Fibroblast of lung (primary cell): ENCODE data around the gene IRF7. TPM values are rescaled to one million over a fixed set of nuclear protein-coding genes. Genes with fewer than 3 reads are reported as not detected.
"Not testable (repeated sequence)": the region's sequence is repeated elsewhere in the genome, so short reads cannot be mapped to it uniquely, and the experiment has no call there.

Source experiments
- DNase-seq, 2 donors: peaks; one replicate each; pipeline versions ENCODE4 v3.0.0 to v3.0.0-alpha.2; 2010; ENCODE audit warnings: low read depth in 2 of 2
- H2AFZ ChIP-seq: 2 replicates; pipeline ENCODE4 v1.5.1; 2012; ENCODE audit warnings: low read length, control low read depth, inconsistent platforms
- H3K27ac ChIP-seq: 2 replicates; pipeline ENCODE4 v1.5.1; 2011; ENCODE audit warnings: low read length, control low read depth; ENCODE audit not compliant: insufficient read depth
- H3K27me3 ChIP-seq: 2 replicates; pipeline ENCODE4 v1.5.1; 2011; ENCODE audit warnings: mild to moderate bottlenecking, low read length; ENCODE audit not compliant: control insufficient read depth, insufficient read depth
- H3K36me3 ChIP-seq: 2 replicates; pipeline ENCODE4 v1.5.1; 2011; ENCODE audit warnings: low read length; ENCODE audit not compliant: control insufficient read depth, insufficient read depth
- H3K4me1 ChIP-seq: 2 replicates; pipeline ENCODE4 v1.5.1; 2011; ENCODE audit warnings: low read length; ENCODE audit not compliant: control insufficient read depth, insufficient read depth; ENCODE audit errors: extremely low read depth
- H3K4me2 ChIP-seq: 2 replicates; pipeline ENCODE4 v1.5.1; 2011; ENCODE audit warnings: low read length, control low read depth; ENCODE audit not compliant: insufficient read depth; ENCODE audit errors: extremely low read depth
- H3K4me3 ChIP-seq, 4 experiments: fragments of 200-600 bp in 1 of 4; sonication (generic) in 1 of 4; replicated peaks in 1 of 4; 2 replicates each; pipeline ENCODE4 v1.5.1; 2011 to 2016; ENCODE audit warnings: low read length in 4 of 4, low read depth in 3 of 4, mild to moderate bottlenecking in 3 of 4, control low read depth in 2 of 4, inconsistent platforms in 1 of 4, mixed read lengths in 1 of 4; ENCODE audit not compliant: insufficient read depth in 1 of 4; ENCODE audit errors: control extremely low read depth in 1 of 4
- H3K79me2 ChIP-seq: 2 replicates; pipeline ENCODE4 v1.5.1; 2012; ENCODE audit warnings: mild to moderate bottlenecking, low read length, inconsistent platforms; ENCODE audit not compliant: control insufficient read depth, insufficient read depth
- H3K9ac ChIP-seq: 2 replicates; pipeline ENCODE4 v1.5.1; 2011; ENCODE audit warnings: mild to moderate bottlenecking, low read length, control low read depth; ENCODE audit not compliant: insufficient read depth
- H3K9me3 ChIP-seq: 2 replicates; pipeline ENCODE4 v1.5.1; 2012; ENCODE audit warnings: low read depth, low read length; ENCODE audit not compliant: control insufficient read depth, insufficient read depth
- H4K20me1 ChIP-seq: 2 replicates; pipeline ENCODE4 v1.5.1; 2011; ENCODE audit warnings: low read length; ENCODE audit not compliant: control insufficient read depth, insufficient read depth; ENCODE audit errors: extremely low read depth
- CTCF ChIP-seq, 2 donors: IDR thresholded peaks in 1 of 2; conservative IDR thresholded peaks in 1 of 2; 1 replicate in 1 of 2; 2 replicates in 1 of 2; pipeline ENCODE4 v1.5.1; 2011 to 2012; ENCODE audit warnings: low read length in 2 of 2, control low read depth in 1 of 2, inconsistent platforms in 1 of 2, low read depth in 1 of 2, mild to moderate bottlenecking in 1 of 2
- EZH2 ChIP-seq: IDR thresholded peaks from 2 replicates; pipeline ENCODE4 v1.5.1; 2012; ENCODE audit warnings: low read length, control low read depth, mild to moderate bottlenecking; ENCODE audit errors: missing control alignments
- polyA plus RNA-seq, 2 donors: library from polyadenylated mRNA; depleted of rRNA in 1 of 2; stranded (reverse) in 1 of 2; unstranded in 1 of 2; fragments of >200 nt; gene quantifications; 2 replicates each; pipeline ENCODE4 v1.2.1, GENCODE V29; 2011 to 2012; ENCODE audit warnings: missing spikeins in 1 of 2
- total RNA-seq: library from RNA; depleted of rRNA; stranded (reverse); fragments of >200 nt; gene quantifications from 2 replicates; pipeline ENCODE4 v1.2.1, GENCODE V29; 2014

The IRF7 gene
- total and polyA plus RNA-seq, 2 donors (not counting 1 experiment from before 2014, with no cell fraction given), result 1.6 to 9.1 TPM

- H3K4me2 ChIP-seq, result no peak overlapping the region
- no peak overlapping the region for H3K9ac ChIP-seq
- H3K27ac ChIP-seq, result no peak overlapping the region
Measured at GRCh38 chr11:655036-655726, 39.4 kb upstream of the IRF7 start.

GRCh38 chr11:654444-654843 is 38.7 kb upstream of the IRF7 start:
- not testable (repeated sequence) for H3K79me2 ChIP-seq, DNase-seq, H3K9me3 ChIP-seq, H3K4me2 ChIP-seq, H3K4me1 ChIP-seq, H3K27ac ChIP-seq, H3K36me3 ChIP-seq, H3K27me3 ChIP-seq, H2AFZ ChIP-seq, H4K20me1 ChIP-seq, H3K9ac ChIP-seq, H3K4me3 ChIP-seq

More at GRCh38 chr11:655036-655726, 39.4 kb upstream of the IRF7 start:
- Histone ChIP-seq H3K79me2 (no peaks in the 10 kb centered on the region), H2AFZ (no peak overlapping the region), H3K36me3 (peaks cover 6% of the 10 kb centered on the region), H3K9me3 (no peaks in the 10 kb centered on the region), H3K4me1 (no peaks in the 10 kb centered on the region), H3K4me3 (no peak overlapping the region), H3K27me3 (no peaks in the 10 kb centered on the region), H4K20me1 (no peaks in the 10 kb centered on the region)
- no peak for TF ChIP-seq CTCF (conservative IDR thresholded peaks at IDR 0.05 in 1 of 2, IDR thresholded peaks at IDR 0.05 in 1 of 2; ENCODE audit: low read depth in 1 of 2, low read length in 2 of 2)
- TF ChIP-seq EZH2, result no peak
- no peak for DNase-seq

GRCh38 chr11:653837-654236 is 38.1 kb upstream of the IRF7 start:
- no peaks in the 10 kb centered on the region for H3K27me3 ChIP-seq
- TF ChIP-seq EZH2, result no peak
- no peak overlapping the region for H3K4me3 ChIP-seq
- no peak for DNase-seq
- peaks cover 5% of the 10 kb centered on the region for H3K36me3 ChIP-seq
- no peaks in the 10 kb centered on the region for H3K4me1 ChIP-seq
- no peak overlapping the region for H2AFZ ChIP-seq
- no peaks in the 10 kb centered on the region for H3K9me3 ChIP-seq
- no peak overlapping the region for H3K9ac ChIP-seq
- H3K4me2 ChIP-seq, result no peak overlapping the region
- H3K79me2 ChIP-seq, result no peaks in the 10 kb centered on the region
- no peak overlapping the region for H3K27ac ChIP-seq
- no peaks in the 10 kb centered on the region for H4K20me1 ChIP-seq

GRCh38 chr11:653136-653535 is 37.4 kb upstream of the IRF7 start:
- not testable (repeated sequence) for H3K27me3 ChIP-seq, H3K9me3 ChIP-seq, H3K27ac ChIP-seq, DNase-seq, H4K20me1 ChIP-seq, H3K4me2 ChIP-seq, H3K36me3 ChIP-seq, H3K4me1 ChIP-seq, H3K79me2 ChIP-seq, H3K9ac ChIP-seq, H2AFZ ChIP-seq, H3K4me3 ChIP-seq
